NCI-H2227 treated with DMSO at 0.1 percent for 48 hours (cell line): ENCODE data around the gene RPS2.
"Not testable (repeated sequence)": the region's sequence is repeated elsewhere in the genome, so short reads cannot be mapped to it uniquely, and the experiment has no call there.

Experiments used
- DNase-seq: peaks from one replicate; lab custom pipeline; 2025; lab: John Stamatoyannopoulos, UW

RPS2 gene

DNA sequence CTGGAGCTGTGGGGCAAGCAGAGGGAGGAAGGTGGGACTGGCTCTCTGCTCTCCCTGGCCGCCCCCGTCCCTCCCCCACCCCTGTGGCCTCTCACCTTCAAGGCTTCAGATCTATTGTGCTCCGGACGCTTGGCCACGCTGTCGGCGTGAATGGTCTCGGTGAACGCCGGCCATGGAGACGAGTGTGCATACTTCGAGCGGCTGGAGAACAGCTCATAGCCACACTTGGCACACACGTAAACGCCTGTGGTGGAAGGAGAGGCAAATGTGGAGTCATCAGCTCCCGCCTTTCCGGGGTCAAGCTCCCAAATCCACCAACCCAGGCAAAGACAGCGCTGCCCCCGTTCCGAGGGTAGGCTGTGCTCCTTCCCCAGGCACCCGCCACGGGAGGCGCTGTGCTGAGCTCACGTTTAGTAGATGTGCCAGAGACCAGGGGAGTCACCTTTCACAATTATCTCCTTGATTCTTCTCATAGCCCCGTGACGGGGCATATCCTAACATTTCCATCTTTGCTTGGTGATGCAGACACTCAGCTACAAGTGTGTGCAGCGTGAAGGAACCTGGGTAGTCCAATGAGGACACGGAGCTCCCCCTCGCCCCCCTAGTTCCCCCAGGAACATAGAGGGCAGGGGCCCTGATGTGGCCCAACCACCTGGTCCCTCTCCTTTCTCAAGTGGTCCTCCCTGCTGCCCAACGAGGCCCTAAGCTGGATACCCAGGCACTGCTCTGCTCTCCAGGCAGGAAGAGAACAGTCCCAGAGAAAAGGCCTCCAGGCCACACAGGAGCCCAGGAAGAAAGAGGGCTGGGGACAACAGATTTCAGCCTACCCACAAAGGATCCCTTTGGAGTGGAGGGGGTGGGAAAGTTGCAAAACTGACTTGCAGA, 23.2 kb downstream of the RPS2 start:
- no peak for DNase-seq

DNA sequence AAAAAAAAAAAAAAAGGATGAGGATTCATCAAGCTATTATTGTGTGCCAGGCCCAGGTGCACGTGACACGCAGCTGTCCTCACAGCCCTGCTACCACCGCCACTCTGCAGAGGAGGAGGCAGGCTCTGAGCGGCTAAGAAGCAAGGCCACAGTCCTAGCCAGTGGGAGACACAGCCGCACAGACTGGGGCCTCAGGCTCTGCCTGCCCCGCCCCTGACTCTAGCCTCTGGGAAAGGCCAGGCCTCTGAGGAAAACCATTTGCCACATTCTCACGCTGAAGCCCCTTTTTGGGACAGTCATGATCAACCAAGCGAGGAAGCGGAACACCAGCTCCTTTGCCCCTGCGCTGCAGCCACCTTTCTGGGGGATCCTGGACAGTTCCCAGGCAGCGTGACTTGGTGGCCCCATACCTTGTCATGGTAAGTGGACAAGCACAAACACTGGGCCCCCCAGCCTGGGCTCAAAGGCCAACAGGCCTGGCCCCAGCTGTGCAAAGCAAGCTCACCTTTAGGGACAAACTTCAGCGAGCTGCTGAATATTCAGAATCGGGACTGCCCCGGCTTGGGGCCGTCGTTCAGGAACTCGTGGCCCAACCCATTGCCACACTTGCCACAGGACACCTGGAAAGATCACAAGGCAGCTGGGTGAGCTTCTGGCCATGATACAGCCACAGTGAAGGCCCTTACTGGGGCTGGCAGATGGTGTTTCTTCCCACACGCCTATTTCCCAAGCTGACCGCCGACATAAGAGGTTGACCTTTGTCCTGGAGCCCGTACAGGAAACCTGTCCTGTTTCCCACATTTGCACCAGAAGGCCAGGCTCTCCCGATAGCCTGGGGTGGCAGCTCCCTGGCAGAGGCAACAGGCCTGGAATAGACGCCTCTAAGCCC, 24.1 kb downstream of the RPS2 start:
- DNase-seq = no peak

DNA sequence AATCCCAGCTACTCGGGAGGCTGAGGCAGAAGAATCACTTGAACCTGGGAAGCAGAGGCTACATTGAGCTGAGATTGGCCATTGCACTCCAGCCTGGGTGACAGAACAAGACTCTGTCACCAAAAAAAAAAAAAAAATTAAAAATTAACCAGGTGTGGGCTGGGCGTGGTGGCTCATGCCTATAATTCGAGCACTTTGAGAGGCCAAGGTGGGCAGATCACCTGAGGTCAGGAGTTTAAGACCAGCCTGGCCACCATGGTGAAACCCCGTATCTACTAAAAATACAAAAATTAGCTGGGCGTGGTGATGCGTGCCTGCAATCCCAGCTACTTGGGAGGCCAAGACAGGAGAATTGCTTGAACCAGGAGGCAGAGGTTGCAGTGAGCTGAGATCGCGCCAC, 24.8 kb downstream of the RPS2 start:
- not testable (repeated sequence) for DNase-seq

DNA sequence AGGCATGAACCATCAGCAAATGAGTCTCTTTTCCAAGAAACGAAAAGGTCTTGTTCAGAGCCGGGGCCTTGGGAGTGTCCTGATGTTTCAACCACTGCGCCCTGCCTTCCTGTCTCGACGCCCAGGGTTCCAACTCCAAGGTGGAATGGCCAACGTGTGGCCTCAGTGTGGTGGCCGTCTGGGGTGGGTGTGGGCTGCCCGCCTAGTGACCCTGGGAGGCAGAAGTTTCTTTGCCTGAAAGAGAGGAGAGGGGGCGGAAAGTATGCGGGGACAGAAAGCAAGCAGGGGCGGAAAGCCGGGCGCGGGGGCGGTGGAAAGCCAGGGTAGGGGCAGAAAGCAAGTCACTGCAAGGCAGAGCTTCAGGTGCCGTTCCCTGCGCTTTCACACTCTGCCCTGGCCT, 25.7 kb downstream of the RPS2 start:
- DNase-seq = no peak

- DNase-seq = no peak
Observed at GRCh38 chr16:1938316-1938715, 26.3 kb downstream of the RPS2 start.

GRCh38 chr16:1936945-1937479, 27.6 kb downstream of the RPS2 start:
- no peak for DNase-seq

GRCh38 chr16:1933097-1933661, 31.4 kb downstream of the RPS2 start:
- DNase-seq = no peak

DNA sequence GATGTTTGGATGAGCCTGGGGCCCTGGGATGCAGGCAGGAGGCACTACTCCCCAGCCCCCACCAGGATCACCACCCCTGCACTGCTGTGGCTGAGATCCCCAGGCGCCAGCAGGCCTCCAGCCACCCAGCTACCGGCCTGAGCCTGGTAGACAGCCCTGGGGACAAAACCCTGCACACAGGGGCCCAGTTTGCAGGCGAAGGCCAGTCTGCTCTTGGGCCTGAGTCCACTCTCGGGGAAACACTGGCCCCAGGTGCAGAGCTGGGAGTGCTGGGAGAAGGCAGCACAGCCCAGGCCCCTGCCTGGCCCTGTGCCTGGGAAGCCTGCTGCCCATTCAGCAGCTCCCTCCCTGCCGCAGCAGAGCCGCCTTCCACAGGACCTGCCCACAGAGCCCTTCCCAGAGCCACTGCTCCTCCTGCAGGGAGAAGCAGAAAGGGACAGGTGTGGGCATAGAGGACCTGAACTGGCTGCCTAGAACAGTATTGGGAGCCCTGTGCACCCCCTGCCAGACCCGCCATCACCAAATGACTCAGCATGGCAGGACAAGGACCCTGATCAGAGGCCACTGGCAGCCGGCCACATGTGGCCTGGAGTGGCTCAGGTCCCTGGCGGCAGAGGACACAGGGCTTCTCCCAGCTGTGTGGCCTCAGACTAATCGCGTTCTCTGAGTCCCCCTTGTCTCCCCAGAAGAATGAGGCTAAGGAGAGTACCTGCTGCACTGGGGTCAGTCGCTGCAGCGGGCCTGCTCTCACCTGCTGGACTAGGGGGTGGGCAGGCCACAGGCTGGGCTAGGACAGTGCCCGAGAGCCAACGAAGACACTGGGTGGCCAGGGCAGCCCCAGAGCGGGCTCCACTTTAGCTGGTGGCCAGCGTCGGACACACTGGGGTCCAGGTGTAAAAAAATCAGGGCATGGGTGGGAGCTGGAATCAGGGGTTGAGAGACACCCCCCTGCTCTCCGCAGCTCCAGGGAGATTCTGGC, 32.3 kb downstream of the RPS2 start:
- no peak for DNase-seq

GRCh38 chr16:1930338-1930720, 34.3 kb downstream of the RPS2 start:
- no peak for DNase-seq

DNA sequence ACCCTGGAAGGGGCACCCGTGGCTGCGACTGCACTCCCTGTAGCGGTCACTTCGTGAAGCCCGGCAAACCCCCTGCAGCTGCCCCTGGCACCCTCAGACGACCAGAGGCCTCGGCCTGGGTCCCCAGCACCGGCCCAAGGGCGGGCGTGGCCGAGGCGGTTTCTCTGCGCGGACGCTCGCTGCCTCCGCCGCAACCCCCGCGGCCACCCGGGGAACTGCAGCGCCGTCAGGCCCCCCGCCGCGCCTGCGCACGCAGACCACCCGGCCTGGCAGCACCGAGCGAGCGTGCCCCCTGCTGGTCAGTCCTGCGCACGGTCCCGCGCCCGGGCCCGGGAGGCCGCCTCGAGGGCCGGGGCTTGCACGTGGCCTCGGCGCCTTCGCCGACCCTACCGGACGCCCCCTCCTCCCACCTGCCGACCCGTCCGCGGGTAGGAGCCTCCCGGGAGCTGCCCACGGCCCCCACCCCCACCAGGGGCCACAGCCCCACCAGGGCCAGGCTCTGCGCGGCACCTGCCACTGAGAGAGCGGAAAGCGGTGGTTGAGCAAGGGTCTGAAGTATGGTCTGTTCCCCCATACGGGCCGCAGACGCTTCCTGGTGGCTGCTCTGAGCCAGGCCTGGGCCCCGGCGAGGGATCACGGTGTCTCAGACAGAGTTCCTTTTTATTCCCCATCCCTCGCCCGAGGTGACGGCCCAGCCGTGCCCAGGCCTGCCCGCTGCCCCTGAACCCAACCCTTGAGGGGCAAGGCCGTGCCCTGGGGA, 34.9 kb downstream of the RPS2 start:
- DNase-seq = peak; percentile 82

DNA sequence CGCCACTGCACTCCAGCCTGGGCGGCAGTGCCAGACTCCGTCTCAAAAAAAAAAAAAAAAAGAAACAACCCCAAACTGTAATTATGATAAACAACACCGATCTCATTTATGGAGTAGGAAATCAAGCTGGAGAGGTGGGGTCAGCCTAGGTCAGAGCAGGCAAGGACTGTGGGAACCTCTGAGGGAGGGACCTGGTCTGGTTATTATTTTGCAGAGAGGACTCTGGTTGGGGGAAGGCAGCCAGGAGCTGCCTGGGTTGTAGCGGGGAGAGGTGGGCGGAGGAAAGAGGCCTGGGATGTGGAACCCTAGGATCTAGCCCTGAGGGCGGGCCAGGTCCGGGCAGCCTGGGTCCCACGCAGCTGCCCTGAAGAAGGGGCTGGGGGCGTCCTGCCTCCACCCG, 35.5 kb downstream of the RPS2 start:
- peak; percentile 72 for DNase-seq

DNA sequence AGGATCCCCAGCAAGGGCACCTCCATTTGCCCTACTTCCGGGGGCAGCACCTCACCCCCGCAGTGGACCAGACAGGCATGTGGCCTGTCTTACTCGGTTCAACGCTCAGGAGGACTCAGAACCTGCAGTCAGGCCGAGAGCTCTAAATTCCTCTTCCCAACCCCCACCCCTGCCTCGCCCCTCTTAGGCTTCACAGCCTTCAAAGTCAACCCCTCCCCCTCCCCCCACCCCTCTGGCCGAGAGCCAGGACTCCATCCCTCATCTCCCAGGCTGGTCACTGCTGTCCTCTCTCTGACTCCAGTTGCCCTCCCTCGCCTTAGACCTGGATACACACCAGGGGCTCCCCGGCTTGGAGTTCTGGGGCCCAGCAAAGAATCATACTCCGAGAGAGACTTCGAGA, 38.4 kb downstream of the RPS2 start:
- no peak for DNase-seq

DNA sequence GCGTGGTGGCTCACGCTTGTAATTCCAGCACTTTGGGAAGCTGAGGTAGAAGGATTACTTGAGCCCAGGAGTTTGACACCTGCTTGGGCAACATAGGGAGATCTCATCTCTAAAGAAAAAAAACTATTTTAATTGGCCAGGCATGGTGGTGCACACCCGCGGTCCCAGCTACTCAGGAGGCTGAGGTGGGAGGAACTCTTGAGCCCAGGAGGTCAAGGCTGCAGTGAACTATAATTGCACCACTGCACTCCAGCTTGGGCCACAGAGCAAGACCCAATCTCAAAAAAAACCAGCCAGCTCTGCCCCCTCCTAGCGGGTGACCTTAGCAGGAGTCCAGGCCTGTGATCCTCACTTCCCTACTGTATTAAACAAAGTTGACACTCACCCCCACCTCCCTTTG, 40.5 kb downstream of the RPS2 start:
- DNase-seq = no peak

DNA sequence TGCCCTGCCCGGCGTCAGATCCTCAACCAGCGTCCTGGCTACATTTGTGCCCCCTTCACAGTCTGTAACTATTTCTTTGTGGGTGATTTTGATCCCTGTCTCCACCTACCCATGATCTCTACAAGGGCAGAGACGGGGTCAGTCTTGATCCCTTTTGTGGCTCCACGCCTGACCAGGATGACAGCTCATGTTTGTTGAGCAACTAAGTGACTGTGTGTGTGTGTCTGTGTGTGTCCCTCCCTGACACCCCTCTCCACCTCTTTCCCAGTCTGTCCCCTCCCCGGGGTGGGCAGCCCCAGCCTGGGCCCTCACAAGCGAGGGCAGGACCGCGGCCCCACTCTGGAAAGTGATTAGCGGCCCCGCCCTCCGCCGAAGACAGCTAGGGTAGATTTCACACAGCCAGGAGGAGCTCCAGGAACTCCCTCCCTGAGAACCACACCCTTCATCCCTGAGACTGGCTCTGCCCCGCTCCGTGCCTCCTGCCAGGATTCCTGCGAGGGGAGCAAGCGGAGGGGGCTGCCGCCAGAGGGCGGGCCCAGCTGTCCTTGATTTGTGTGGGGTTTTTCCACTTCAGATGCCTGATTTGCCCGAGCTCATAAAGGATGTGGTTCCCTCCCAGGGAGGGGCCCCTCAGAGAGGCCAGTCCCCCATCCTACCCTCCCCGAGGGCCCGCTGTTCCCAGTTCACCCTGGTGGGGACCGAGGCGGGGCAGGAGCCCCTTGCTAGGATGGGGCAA, 41.2 kb downstream of the RPS2 start:
- DNase-seq = no peak

DNA sequence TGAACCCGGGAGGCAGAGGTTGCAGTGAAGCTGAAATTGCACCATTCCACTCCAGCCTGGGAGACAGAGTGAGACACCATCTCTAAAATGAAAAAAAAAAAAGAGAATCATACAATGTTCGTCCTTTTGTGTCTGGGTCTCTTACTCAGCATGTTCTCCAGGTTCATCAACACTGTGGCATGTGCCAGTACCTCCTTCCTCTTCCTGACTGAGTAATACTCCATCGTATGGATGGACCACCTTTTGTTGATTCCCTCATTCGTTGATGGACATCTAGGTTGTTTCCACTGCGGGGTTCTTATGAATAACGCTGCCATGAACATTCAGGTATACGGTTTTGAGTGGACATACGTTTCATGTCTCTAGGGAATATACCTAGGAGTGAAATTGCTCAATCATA, 42.3 kb downstream of the RPS2 start:
- no peak for DNase-seq

GRCh38 chr16:1920727-1921171, 43.9 kb downstream of the RPS2 start:
- no peak for DNase-seq

GRCh38 chr16:1920122-1920521, 44.5 kb downstream of the RPS2 start:
- DNase-seq = not testable (repeated sequence)

DNA sequence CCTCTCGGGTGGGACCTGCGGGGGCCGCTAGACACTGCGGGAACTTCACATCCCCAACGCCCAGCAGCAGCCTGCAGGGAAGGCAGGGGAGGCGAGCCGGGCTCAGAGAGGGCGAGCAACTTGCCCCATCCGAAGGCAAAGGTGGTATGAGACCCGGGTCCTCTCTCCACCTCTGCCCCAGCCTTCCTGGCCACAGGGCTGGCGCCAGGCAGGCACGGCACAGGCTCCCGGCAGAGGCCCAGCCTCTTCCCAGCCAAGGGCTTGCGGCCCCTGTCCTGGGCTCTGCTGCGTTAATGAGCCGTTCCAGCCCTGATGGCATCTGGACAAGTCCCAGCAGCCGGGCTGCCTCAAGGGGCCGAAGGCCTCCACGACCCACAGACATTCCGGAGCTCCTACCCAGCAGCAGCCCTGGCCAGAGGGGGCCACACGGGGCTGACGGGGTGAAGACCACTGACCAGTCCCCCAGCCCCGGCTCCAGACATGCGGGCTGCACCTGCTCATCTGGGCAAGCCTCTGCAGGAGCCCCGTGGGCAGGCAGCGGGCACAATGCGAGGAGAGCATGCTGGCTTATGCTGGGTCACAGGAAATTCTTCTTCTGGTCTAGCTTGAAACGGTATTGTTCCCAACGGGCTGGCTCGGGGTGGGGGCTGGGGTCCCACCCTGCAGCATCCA, 45.2 kb downstream of the RPS2 start:
- DNase-seq = no peak
